ENCODE data around the gene ARFRP1.
A peak's percentile ranks its signal among the peaks of the same experiment; 100 is the strongest.

ARFRP1 gene, protein sequence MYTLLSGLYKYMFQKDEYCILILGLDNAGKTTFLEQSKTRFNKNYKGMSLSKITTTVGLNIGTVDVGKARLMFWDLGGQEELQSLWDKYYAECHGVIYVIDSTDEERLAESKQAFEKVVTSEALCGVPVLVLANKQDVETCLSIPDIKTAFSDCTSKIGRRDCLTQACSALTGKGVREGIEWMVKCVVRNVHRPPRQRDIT

DNA sequence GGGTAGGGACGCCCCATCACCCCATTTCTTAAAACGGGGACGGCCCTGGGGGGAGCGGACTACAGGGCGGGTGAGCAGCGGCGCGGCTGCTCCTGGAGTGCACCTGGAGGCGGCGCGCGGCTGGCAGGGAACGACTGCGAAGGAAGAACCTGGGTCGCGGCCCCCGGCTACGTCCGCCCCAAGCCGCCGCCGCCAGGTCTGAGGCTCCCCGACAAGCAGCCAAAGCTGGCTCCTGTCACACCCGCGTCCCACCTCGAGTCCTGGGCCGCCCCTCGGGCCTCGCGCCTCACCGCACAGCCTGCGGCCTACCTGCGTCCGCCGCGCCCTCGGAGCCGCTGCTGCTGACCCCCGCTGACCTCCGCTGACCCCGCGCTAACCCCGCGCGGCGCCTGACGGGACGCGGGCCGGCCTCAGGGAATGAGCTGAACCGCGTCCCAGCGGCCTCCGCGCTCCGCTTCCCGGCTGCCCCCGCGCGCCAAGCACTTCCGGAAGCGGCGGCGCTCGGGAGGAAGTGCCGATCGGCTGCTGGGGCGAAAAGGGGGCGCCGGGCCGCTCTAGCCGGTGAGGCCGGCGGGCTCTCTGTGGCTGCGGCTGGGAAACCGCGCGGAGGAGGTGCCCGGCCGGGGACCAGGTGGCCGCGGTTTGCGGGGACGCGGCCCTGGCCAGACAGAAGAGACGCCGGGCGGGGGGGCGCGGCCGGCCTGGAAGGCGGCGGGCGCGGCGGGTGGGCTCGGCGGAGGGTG lies at the start of gene ARFRP1, which contains the start of gene ZGPAT:
Gene ARFRP1, minus strand, starts transcription at position 419 of the 743 bp plus-strand sequence. CDS start 885 bp downstream, outside the sequence.
Gene ZGPAT, plus strand, starts transcription at position 482 of the 743 bp plus-strand sequence. CDS start 542 bp downstream, outside the sequence.
- peak; percentile 73 to 76 for DNase-seq (ENCODE audit: low read depth in 2 of 2)

DNA sequence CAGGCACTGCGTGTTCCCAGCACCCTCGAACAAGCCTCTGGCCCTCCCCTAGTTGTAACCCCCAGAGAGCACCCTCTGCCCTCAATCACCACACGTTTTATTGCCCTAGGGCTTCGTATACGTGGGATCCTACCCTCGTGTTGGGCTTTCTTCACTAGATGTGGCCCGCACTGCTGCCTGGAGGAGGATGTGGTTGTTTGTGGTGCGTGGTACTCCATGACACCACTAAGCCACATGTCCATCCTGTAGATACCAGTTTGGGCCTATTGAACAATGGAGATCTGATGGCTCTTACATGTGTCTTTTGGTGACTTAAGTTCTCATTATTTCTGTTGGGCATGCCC lies 48.8 kb upstream of the ARFRP1 start:
- no peak for DNase-seq (ENCODE audit: low read depth in 2 of 2)

GRCh38 chr20:63755933-63756647 lies 48.3 kb upstream of the ARFRP1 start:
- no peak for DNase-seq (ENCODE audit: low read depth in 2 of 2)

DNA sequence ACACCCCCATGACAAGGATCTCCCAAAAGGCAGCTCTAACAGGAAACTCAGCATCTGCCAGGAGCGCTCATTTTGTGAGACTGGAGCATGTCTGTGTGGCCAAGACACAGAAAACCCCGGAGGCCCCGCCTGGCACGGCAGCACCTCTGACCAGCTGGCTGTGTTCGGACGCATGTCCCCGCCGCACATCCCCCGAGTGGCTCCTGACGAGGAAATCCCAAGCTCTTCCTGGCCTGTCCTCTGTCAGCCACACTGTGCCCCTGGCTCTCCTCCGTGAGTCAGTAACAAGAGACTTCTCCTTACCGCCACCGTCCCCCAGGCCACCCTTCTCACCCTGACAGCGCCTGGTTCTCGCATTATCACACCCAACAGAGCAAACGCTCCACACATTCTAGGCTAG lies 46.2 kb upstream of the ARFRP1 start:
- no peak for DNase-seq (ENCODE audit: low read depth in 2 of 2)

DNA sequence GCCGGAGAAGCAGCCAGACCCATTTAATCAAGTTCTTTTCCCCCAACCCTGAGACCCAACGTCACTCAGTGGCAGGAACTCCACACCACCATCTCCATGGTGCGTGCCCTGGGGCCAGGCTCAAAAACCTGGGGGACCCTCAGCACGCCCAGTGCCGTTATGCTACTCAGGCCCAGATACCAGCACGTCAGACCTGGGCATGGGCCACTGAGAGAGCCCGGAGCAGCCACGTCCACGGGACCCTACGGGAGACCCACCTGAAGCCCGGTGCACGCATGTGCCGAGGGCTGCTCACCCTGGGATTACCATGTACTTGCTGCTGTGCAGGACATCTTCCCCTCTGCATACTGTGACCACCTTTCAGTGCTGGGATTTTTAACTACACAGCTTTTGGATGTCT lies 45.6 kb upstream of the ARFRP1 start:
- DNase-seq (ENCODE audit: low read depth in 2 of 2): no peak

DNA sequence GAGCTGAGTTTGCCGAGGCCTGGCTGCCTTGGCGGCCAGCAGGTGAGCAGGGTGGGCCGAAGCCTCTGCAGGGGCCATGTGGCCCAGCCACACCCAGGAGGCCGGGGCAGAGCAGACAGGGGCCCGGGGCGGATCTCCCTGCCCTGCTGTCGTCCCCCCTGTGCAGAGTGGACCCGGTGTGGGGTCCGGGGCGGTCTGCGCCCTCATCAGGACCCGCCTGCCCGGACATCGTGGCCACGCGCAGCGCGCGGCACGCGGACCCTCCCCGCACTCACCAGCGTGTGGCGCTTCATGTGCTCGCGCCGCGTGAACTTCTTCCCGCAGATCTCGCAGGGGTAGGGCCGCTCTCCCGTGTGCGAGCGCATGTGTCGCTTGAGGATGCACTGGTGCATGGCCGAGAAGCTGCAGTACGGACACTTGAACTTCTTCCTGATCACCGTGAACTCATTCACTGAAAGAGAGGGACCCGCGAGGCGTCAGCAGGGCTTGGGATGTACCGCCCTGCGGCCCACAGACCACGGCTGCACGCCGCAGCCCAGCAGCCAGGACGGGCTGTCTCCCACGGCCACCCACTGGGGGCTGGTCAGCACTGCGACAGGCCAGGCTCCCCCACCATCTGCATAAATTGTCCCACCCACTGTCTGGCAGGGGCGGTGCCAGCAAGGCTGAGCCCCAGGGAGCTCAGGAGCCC lies 44.8 kb upstream of the ARFRP1 start:
- no peak for DNase-seq (ENCODE audit: low read depth in 2 of 2)

DNA sequence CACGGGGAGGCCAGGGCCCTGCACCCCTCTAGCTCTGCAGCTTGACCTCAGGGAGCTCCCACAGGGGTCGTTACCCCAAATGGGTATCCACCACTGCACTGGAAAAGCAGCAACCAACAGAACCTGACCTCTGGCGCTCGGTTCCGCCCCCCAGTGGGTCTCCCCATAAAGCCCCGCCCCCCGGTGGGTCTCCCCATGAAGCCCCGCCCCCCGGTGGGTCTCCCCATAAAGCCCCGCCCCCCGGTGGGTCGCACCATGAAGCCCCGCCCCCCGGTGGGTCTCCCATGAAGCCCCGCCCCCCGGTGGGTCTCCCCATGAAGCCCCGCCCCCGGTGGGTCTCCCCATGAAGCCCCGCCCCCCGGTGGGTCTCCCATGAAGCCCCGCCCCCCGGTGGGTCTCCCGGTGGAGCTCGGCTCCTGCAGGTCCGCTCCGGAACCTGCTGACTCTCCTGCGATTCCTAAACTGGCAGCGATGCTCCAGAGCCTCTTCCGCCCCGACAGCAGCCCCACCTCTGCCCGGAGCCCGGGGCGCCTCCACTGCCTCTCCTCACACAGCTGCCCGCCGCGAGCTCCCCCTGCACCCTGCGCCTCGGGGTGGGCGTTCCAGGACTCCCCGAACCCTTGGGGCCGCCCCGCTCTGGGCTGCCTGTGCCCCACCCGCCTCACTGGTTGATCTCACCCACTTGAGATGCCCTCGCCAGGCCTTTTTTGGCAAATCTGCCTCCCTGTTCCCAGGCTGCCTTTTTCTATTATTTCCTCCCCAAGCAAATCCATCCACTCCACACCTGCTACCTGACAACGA lies 43.9 kb upstream of the ARFRP1 start:
- DNase-seq (ENCODE audit: low read depth in 2 of 2): no peak

DNA sequence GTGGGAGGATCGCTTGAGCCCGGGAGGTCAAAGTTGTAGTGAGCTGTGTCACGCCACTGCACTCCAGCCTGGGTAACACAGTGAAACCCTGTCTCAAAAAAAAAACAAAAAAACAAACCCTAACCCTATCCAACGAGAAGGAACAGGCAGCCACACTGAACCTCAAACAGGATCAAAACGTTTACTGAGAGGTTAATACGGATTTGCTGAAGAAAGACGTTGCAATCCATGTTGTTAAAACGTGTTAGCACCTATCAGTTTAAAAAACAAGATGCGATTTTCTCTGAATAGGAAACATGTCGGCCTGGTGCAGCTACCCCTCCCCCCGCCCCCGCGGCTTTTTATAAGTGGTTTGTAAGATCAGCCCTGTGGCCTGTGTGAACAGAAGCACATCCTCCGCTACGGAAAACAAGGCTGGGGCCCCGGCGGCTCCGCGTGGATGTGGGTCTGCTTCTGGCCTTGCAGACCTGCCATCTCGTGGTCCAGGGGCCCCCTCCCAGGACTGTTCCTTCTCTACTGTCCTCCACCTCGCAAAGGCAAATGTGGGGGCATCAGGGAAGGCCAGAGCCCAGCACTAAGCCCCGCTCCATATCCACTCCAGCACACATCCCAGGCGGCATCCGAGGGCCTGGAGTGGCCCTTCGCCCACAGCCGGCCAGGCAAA lies 43.2 kb upstream of the ARFRP1 start:
- no peak for DNase-seq (ENCODE audit: low read depth in 2 of 2)

- no peak for DNase-seq (ENCODE audit: low read depth in 2 of 2)
Observed at GRCh38 chr20:63749597-63750508, 42.1 kb upstream of the ARFRP1 start.

GRCh38 chr20:63748934-63749270 lies 41.1 kb upstream of the ARFRP1 start:
- no peak for DNase-seq (ENCODE audit: low read depth in 2 of 2)

DNA sequence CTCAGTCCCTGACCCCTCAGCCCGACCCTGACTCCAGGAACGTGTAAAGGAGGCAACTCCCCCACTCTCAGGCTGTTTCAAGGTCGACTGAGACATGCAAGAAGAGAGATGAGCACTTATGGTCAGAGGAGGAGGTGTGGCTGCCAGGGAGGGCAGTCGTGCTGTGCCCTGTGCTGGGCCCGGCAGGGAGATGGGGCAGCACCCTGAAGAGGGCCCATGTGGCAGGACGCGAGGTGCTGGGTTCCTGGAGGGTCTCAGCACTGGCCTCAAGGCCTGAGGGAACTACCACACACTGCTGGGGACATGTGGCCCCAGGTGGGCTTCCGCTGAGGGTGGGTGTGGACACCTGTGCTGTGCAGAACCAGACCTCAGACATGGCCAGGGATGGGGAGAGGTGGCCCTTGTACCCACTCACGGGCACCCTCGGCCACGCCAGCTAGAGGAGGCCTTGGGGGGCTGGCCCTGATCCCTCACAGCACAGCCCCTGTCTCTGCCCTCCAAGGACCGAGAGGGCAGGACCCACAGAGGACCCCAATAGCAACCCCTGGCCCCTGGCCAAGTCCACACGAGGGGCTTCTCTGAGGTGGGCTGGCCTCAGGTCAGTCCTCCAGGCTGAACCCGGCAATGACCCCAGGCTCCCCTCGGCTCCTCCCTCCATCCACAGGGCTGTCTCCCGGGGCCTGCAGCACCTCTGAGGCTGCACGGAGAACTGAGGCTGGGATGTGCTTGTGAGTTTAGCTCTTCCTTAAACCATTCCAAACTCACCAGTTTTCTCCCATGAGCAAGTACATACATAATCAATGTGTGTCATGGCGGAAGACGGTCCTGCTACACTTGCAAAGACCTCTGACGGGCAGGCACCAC lies 40.5 kb upstream of the ARFRP1 start:
- DNase-seq (ENCODE audit: low read depth in 2 of 2): no peak

DNA sequence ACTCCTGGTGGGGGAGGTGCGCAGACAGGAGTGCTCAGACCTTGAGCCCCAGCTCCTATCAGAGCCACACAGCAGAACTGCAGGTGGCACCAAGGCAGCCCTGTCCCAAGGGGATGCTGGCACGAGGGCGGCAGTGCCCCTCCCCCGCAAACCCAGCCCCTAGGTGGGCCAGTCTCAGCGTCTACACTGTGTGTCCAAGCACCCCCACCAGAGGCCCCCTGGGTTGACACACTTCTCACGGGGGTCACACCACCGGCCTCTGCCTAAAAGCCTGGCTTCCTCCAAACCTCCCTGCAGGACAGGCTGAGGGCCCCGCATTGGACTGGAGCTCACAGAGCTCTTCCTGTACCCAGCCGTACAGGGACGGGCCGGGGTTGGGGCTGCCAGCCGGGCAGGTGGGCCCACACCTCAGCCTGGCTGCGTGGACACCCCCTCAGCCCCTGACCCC lies 39.9 kb upstream of the ARFRP1 start:
- no peak for DNase-seq (ENCODE audit: low read depth in 2 of 2)

- no peak for DNase-seq (ENCODE audit: low read depth in 2 of 2)
Observed at GRCh38 chr20:63746751-63747315, 39.1 kb upstream of the ARFRP1 start.

- DNase-seq (ENCODE audit: low read depth in 2 of 2): no peak
Observed at GRCh38 chr20:63745961-63746731, 38.4 kb upstream of the ARFRP1 start.

DNA sequence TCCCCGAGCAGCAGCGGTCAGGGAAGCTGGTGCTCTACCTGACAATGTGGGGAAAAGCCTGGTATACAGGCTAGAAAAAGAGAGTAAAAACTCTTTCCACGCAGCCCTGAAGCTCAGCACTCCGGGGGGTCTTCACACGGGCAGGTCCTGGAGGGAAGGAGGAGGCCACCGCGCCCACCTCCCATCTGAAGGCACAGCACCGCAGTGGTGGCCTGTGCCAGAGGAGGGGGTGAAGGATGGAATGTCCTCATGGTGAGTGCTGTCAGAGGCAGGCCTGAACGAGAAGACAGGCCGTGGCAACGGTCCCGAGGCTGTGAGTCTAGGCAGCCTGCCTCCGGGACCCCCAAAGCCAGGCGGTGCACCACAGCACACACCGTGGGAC lies 37.6 kb upstream of the ARFRP1 start:
- DNase-seq (ENCODE audit: low read depth in 2 of 2): no peak

GRCh38 chr20:63744574-63745423 lies 37.0 kb upstream of the ARFRP1 start:
- DNase-seq (ENCODE audit: low read depth in 2 of 2): no peak

GRCh38 chr20:63744158-63744557 lies 36.4 kb upstream of the ARFRP1 start:
- DNase-seq (ENCODE audit: low read depth in 2 of 2): no peak
